Psoas muscle (tissue), 8 donors: ENCODE data around the gene EYA4. TPM values are rescaled to one million over a fixed set of nuclear protein-coding genes. Genes with fewer than 3 reads are reported as not detected.

Experiments used
- ATAC-seq, 4 donors: fragments of 200-7000 bp; cut with Tn5 transposase; one replicate each; pipeline ENCODE4 v1.9.1; 2020; ENCODE audit warnings: moderate library complexity in 3 of 4, mild to moderate bottlenecking in 2 of 4
- DNase-seq, 2 donors: peaks; one replicate each; pipeline ENCODE4 v3.0.0-alpha.2; 2020
- H3K27ac ChIP-seq: fragments of 200-600 bp; one replicate; pipeline ENCODE4 v1.8.0; 2022
- H3K27me3 ChIP-seq, 3 donors: fragments of 200-600 bp in 1 of 3; one replicate each; pipeline versions ENCODE4 v1.6.1 to v1.8.0; 2013 to 2022; ENCODE audit warnings: low read length in 2 of 3, mild to moderate bottlenecking in 2 of 3, moderate library complexity in 1 of 3; ENCODE audit not compliant: insufficient read depth in 3 of 3
- H3K36me3 ChIP-seq, 2 donors: fragments of 200-600 bp in 1 of 2; one replicate each; pipeline versions ENCODE4 v1.6.1 to v1.8.0; 2013 to 2022; ENCODE audit warnings: low read depth in 1 of 2, mild to moderate bottlenecking in 1 of 2, moderate library complexity in 1 of 2; ENCODE audit not compliant: insufficient read depth in 1 of 2
- H3K4me1 ChIP-seq: fragments of 200-600 bp; one replicate; pipeline ENCODE4 v1.8.0; 2022
- H3K4me3 ChIP-seq: fragments of 200-600 bp; one replicate; pipeline ENCODE4 v1.8.0; 2022; ENCODE audit warnings: mild to moderate bottlenecking
- H3K9me3 ChIP-seq: fragments of 200-600 bp; one replicate; pipeline ENCODE4 v1.8.0; 2022
- CTCF ChIP-seq: fragments of 200-600 bp; IDR thresholded peaks from one replicate; pipeline ENCODE4 v1.8.0; 2022; ENCODE audit warnings: antibody characterized with exemption
- WGBS, 3 donors: extraction: QIAGEN DNeasy Blood & Tissue Kit; methylation state at CpG; one replicate each; pipeline versions ENCODE4 v1.1.6 to v1.1.7; 2013; 5-methylcytosine and 5-hydroxymethylcytosine counted together
- intact Hi-C, 2 donors: fragments of 100-400 bp; cut with DNase I; formaldehyde crosslinking; loops; one replicate each; pipeline versions ENCODE4 v1.11.0 to v1.14.2; 2022
- polyA plus RNA-seq, 3 donors: library from polyadenylated mRNA; stranded (reverse); fragments of 200-250 nt; gene quantifications; one replicate each; pipeline ENCODE4 v1.2.3, GENCODE V29; 2013
- total RNA-seq, 4 donors: library from RNA; stranded (reverse); fragmentation: NEBNext Ultra II Directional in 2 of 4; extraction: Animal tissue kit (Norgen Biotek cat#: 25700) in 2 of 4; gene quantifications; one replicate each; pipeline versions ENCODE4 v1.2.1 to v1.2.4, GENCODE V29; 2021 to 2023
- donor health status: healthy with polysubstance abuse.
- donor health status: DM: no; HTN: no; CAD: no; lungs with moderate emphysema.
- donor health status: Bipolar disorder and iron deficiency.
- donor health status: healthy.
- donor health status: DM: yes; HTN: yes; CAD: no.
- donor health status: DM: no; HTN: no; CAD: no.
- donor health status: DM: no; HTN: no; CAD: no.
- donor health status: DM: yes; HTN: yes; CAD: no.

Gene EYA4
- total and polyA plus RNA-seq, 7 donors = 5.6 to 48.3 (median 32.8) TPM

- ATAC-seq = no peak
Observed at GRCh38 chr6:133245007-133245406, 3.9 kb downstream of the EYA4 start.

GRCh38 chr6:133245422-133245903, 4.3 kb downstream of the EYA4 start:
- H3K27ac ChIP-seq = peak overlapping the region; percentile 99
- ATAC-seq (no peak), DNase-seq (no peak)
- no peaks in the 10 kb centered on the region for H3K36me3 ChIP-seq
- peaks cover 31% of the 10 kb centered on the region for H3K4me1 ChIP-seq
- intact Hi-C loops = loop anchor here (5.0 kb wide), 3 partner anchors 42 to 127 kb away; no protein-coding TSS in a partner anchor
- H3K9me3 ChIP-seq = no peaks in the 10 kb centered on the region
- TF ChIP-seq CTCF = no peak
- H3K27me3 ChIP-seq = no peaks in the 10 kb centered on the region
- 21 to 29% (median 26%) methylated on average over 2 of the region's 2 CpGs for whole genome bisulfite sequencing, 3 donors
- peak overlapping the region; percentile 93 for H3K4me3 ChIP-seq

More at GRCh38 chr6:133245007-133245406, 3.9 kb downstream of the EYA4 start:
- no peaks in the 10 kb centered on the region for H3K36me3 ChIP-seq
- WGBS, 3 donors = 12 to 15% (median 13%) methylated on average over 1 of the region's 1 CpG
- peak overlapping the region; percentile 99 for H3K27ac ChIP-seq
- H3K27me3 ChIP-seq = no peaks in the 10 kb centered on the region
- peak overlapping the region; percentile 93 for H3K4me3 ChIP-seq
- intact Hi-C loops = loop anchor here (5.0 kb wide), 3 partner anchors 42 to 127 kb away; no protein-coding TSS in a partner anchor
- no peak for TF ChIP-seq CTCF
- H3K4me1 ChIP-seq = peaks cover 33% of the 10 kb centered on the region
- DNase-seq = no peak
- H3K9me3 ChIP-seq = no peaks in the 10 kb centered on the region

GRCh38 chr6:133247581-133247980, 6.4 kb downstream of the EYA4 start:
- H3K9me3 ChIP-seq = no peaks in the 10 kb centered on the region
- peaks cover 44% of the 10 kb centered on the region for H3K4me1 ChIP-seq
- H3K27ac ChIP-seq = peak overlapping the region; percentile 28
- no peaks in the 10 kb centered on the region for H3K36me3 ChIP-seq
- H3K4me3 ChIP-seq = no peak overlapping the region
- H3K27me3 ChIP-seq = no peaks in the 10 kb centered on the region
- no peak for TF ChIP-seq CTCF
- 70 to 83% (median 83%) methylated on average over 5 of the region's 5 CpGs for WGBS, 3 donors
- ATAC-seq (no peak), DNase-seq (no peak)
- intact Hi-C loops = loop anchor here (5.0 kb wide), 3 partner anchors 40 to 125 kb away; no protein-coding TSS in a partner anchor

GRCh38 chr6:133248241-133249001, 7.3 kb downstream of the EYA4 start:
- 57 to 77% (median 74%) methylated on average over 6 of the region's 6 CpGs for WGBS, 3 donors
- ATAC-seq = no peak
- Histone ChIP-seq H3K4me1 (peaks cover 49% of the 10 kb centered on the region), H3K4me3 (no peak overlapping the region), H3K27me3 (no peaks in the 10 kb centered on the region), H3K9me3 (no peaks in the 10 kb centered on the region), H3K27ac (no peak overlapping the region), H3K36me3 (no peaks in the 10 kb centered on the region)
- intact Hi-C loops = loop anchor here (5.0 kb wide), 3 partner anchors 39 to 124 kb away; no protein-coding TSS in a partner anchor
- DNase-seq = no peak
- no peak for TF ChIP-seq CTCF
